Nephron (organoid): ENCODE measurements around the gene INO80B.
"Not testable (repeated sequence)": the region's sequence is repeated elsewhere in the genome, so short reads cannot be mapped to it uniquely, and the experiment has no call there.

ENCODE experiments used
- H3K27ac Mint-ChIP-seq, 3 experiments: 2 replicates each; pipeline ENCODE4 v1.8.0; 2020; ENCODE audit warnings: mixed read lengths in 3 of 3, mild to moderate bottlenecking in 2 of 3, moderate library complexity in 1 of 3
- H3K27me3 Mint-ChIP-seq: 2 replicates; pipeline ENCODE4 v1.8.0; 2021; ENCODE audit warnings: low read depth, mild to moderate bottlenecking, moderate library complexity, mixed read lengths
- H3K36me3 Mint-ChIP-seq: 2 replicates; pipeline ENCODE4 v1.8.0; 2020; ENCODE audit warnings: low read depth, mixed read lengths
- H3K4me1 Mint-ChIP-seq: 2 replicates; pipeline ENCODE4 v1.8.0; 2020; ENCODE audit warnings: mixed read lengths
- H3K4me3 Mint-ChIP-seq, 3 experiments: 2 replicates each; pipeline ENCODE4 v1.8.0; 2020; ENCODE audit warnings: mild to moderate bottlenecking in 3 of 3, mixed read lengths in 3 of 3, moderate library complexity in 2 of 3
- H3K9me3 Mint-ChIP-seq: 2 replicates; pipeline ENCODE4 v1.8.0; 2020; ENCODE audit warnings: mixed read lengths
- TF ChIP-seq, protein P1 (sequence below), 3 experiments: fragments of 200-600 bp; sonication (generic); IDR thresholded peaks; one replicate each; pipeline ENCODE4 v1.5.0; 2021; ENCODE audit warnings: antibody characterized with exemption in 3 of 3; ENCODE audit not compliant: unreplicated experiment in 3 of 3

The INO80B gene

GRCh38 chr2:74441690-74442482 lies 13.0 kb upstream of the INO80B start, which contains the start of gene RTKN:
RTKN (minus strand) TSS chr2:74441937; CDS start chr2:74441816, 121 bp downstream.
- peaks cover 7% of the 10 kb centered on the region for H3K27me3 Mint-ChIP-seq
- no peaks in the 10 kb centered on the region for H3K9me3 Mint-ChIP-seq
- peak within 1 kb of the TSS; percentile 96 to 98 (median 98) for H3K4me3 Mint-ChIP-seq
- H3K4me1 Mint-ChIP-seq = peaks cover 43% of the 10 kb centered on the region
- H3K36me3 Mint-ChIP-seq = peaks cover 18% of the 10 kb centered on the region
- H3K27ac Mint-ChIP-seq = peak within 1 kb of the TSS; percentile 99 to 100 (median 99)
- TF ChIP-seq, protein P1, sequence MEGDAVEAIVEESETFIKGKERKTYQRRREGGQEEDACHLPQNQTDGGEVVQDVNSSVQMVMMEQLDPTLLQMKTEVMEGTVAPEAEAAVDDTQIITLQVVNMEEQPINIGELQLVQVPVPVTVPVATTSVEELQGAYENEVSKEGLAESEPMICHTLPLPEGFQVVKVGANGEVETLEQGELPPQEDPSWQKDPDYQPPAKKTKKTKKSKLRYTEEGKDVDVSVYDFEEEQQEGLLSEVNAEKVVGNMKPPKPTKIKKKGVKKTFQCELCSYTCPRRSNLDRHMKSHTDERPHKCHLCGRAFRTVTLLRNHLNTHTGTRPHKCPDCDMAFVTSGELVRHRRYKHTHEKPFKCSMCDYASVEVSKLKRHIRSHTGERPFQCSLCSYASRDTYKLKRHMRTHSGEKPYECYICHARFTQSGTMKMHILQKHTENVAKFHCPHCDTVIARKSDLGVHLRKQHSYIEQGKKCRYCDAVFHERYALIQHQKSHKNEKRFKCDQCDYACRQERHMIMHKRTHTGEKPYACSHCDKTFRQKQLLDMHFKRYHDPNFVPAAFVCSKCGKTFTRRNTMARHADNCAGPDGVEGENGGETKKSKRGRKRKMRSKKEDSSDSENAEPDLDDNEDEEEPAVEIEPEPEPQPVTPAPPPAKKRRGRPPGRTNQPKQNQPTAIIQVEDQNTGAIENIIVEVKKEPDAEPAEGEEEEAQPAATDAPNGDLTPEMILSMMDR (IDR thresholded peaks at IDR 0.05; ENCODE audit: unreplicated experiment in 3 of 3) = no peak

- peaks cover 13% of the 10 kb centered on the region for H3K36me3 Mint-ChIP-seq
- peaks cover 35% of the 10 kb centered on the region for H3K4me1 Mint-ChIP-seq
- not testable (repeated sequence) for H3K27me3 Mint-ChIP-seq, H3K9me3 Mint-ChIP-seq
- H3K4me3 Mint-ChIP-seq = peak overlapping the region; percentile 96 to 98 (median 98)
- peak overlapping the region; percentile 99 to 100 (median 99) for H3K27ac Mint-ChIP-seq
Measured at GRCh38 chr2:74442483-74443297, 12.2 kb upstream of the INO80B start.

DNA sequence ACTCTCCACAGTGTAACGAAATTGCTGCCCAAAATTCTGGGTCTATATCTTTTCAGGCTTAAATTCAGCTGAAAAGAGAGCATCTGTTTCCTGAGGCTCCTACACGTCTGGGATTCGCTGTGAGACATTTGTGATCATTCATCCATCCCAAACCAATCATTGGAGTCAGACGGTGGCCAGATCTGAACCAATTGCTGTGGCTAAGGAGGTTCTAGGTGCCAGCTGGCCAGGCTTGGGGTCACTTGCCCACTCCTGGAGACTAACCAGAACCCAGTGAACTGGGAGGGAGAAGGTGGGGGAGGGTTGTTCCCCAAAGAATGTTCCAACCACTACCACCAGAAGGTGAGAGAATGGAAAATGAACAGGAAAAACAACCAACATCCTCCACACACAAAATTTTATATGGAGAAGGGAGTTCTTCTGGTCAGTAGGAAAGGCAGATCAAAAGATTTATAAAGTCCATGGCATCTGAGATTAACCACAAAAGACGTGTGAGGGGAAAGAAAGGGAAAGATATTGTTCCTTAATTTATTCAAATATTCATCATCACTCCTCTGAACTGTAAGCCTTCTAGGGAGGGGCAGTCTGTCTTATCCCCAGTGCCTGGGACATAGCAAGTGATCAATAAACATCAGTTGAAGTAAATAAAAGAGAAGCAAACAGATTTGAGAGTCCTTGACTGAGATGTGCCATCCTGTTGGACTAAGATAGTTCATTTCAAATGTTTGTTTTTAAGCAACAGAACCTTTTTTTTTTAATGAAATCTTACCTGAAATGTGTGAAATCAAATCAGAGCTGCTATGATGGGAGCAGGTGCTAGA lies 10.2 kb upstream of the INO80B start:
- H3K4me1 Mint-ChIP-seq = peaks cover 15% of the 10 kb centered on the region
- H3K9me3 Mint-ChIP-seq = no peaks in the 10 kb centered on the region
- peak overlapping the region in 1 of 3 experiments; percentile 78 for H3K4me3 Mint-ChIP-seq
- no peaks in the 10 kb centered on the region for H3K36me3 Mint-ChIP-seq
- peaks cover 7% of the 10 kb centered on the region for H3K27me3 Mint-ChIP-seq
- TF ChIP-seq, protein P1 (IDR thresholded peaks at IDR 0.05; ENCODE audit: unreplicated experiment in 3 of 3) = no peak
- peak overlapping the region; percentile 92 to 93 (median 93) for H3K27ac Mint-ChIP-seq

DNA sequence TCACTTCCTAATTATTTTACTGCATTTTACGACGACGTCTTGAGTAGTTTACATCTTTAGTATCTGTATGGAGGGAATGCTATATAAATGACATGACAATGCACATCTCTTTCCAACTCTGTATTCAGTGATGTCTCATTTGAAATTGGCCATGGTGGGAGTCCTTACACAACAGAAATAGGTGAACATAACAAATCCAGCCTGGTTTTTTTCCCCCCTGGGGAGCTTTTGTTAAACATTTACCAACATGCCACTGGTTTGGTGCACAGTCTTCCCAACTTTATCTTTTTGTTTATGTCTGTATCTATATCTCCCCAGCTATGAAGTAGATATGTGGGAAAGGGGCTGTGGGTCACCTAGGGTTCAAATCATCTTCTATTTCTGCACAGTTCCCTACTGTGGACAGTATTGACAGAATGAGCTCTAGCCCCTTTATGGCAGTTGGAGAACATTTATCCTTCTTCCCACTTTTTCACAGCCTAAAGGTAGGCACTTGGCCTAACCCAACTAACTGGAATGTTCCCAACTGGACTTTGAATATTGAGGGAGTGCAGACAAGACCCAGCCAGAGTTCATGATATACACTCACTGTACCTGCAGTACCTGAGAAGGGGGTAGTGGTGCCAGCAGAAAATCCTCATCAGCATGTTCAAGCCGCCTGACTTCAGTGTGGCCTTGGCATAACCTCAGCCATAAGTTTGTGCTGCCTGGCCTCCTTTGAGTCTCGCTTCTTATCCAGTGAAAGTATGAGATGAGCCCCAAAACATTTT lies 7.5 kb upstream of the INO80B start:
- Mint-ChIP-seq H3K36me3 (no peaks in the 10 kb centered on the region), H3K27ac (peak overlapping the region; percentile 18 to 21 (median 20)), H3K4me3 (peak overlapping the region in 1 of 3 experiments; percentile 12), H3K27me3 (no peaks in the 10 kb centered on the region), H3K4me1 (peaks cover 10% of the 10 kb centered on the region), H3K9me3 (no peaks in the 10 kb centered on the region)
- TF ChIP-seq, protein P1 (IDR thresholded peaks at IDR 0.05; ENCODE audit: unreplicated experiment in 3 of 3) = no peak

- Mint-ChIP-seq H3K27ac (no peak overlapping the region), H3K36me3 (no peaks in the 10 kb centered on the region), H3K9me3 (no peaks in the 10 kb centered on the region), H3K4me3 (no peak overlapping the region), H3K4me1 (peaks cover 9% of the 10 kb centered on the region), H3K27me3 (no peaks in the 10 kb centered on the region)
- TF ChIP-seq, protein P1 (IDR thresholded peaks at IDR 0.05; ENCODE audit: unreplicated experiment in 3 of 3) = no peak
Measured at GRCh38 chr2:74448771-74449170, 6.1 kb upstream of the INO80B start.
